Kidney epithelial cell (primary cell): ENCODE measurements around the gene ID3. TPM values are rescaled to one million over a fixed set of nuclear protein-coding genes. Genes with fewer than 3 reads are reported as not detected.

ENCODE experiments used
- DNase-seq: peaks from one replicate; pipeline ENCODE4 v3.0.0-alpha.2; 2010; ENCODE audit warnings: low read depth
- H3K27me3 ChIP-seq: 2 replicates; pipeline ENCODE4 v1.6.0; 2011; ENCODE audit warnings: low read length; ENCODE audit not compliant: control insufficient read depth, insufficient read depth
- H3K36me3 ChIP-seq: 2 replicates; pipeline ENCODE4 v1.5.1; 2011; ENCODE audit warnings: low read length; ENCODE audit not compliant: control insufficient read depth, insufficient read depth
- H3K4me3 ChIP-seq: 2 replicates; pipeline ENCODE4 v1.5.1; 2011; ENCODE audit warnings: low read depth, mild to moderate bottlenecking, control low read depth, low read length
- total RNA-seq: library from RNA; depleted of rRNA; stranded (reverse); fragments of >200 nt; gene quantifications from 2 replicates; pipeline ENCODE4 v1.2.3, GENCODE V29; 2015
- TF ChIP-seq, protein P1 (sequence below): IDR thresholded peaks from 2 replicates; pipeline ENCODE4 v1.5.1; 2011; ENCODE audit warnings: mild to moderate bottlenecking, moderate library complexity, low read length, control low read depth, inconsistent platforms; ENCODE audit not compliant: insufficient read depth, poor library complexity, severe bottlenecking

Gene ID3
- total RNA-seq, 1 donor from 2014 or later, result 77.5 TPM

- H3K4me3 ChIP-seq, result no peak overlapping the region
Measured at GRCh38 chr1:23564529-23565122, 5.3 kb upstream of the ID3 start.

GRCh38 chr1:23563755-23564374 lies 4.6 kb upstream of the ID3 start:
- H3K36me3 ChIP-seq, result no peaks in the 10 kb centered on the region
- DNase-seq, result no peak
- H3K27me3 ChIP-seq, result no peaks in the 10 kb centered on the region
- no peak overlapping the region for H3K4me3 ChIP-seq
- TF ChIP-seq, protein P1, sequence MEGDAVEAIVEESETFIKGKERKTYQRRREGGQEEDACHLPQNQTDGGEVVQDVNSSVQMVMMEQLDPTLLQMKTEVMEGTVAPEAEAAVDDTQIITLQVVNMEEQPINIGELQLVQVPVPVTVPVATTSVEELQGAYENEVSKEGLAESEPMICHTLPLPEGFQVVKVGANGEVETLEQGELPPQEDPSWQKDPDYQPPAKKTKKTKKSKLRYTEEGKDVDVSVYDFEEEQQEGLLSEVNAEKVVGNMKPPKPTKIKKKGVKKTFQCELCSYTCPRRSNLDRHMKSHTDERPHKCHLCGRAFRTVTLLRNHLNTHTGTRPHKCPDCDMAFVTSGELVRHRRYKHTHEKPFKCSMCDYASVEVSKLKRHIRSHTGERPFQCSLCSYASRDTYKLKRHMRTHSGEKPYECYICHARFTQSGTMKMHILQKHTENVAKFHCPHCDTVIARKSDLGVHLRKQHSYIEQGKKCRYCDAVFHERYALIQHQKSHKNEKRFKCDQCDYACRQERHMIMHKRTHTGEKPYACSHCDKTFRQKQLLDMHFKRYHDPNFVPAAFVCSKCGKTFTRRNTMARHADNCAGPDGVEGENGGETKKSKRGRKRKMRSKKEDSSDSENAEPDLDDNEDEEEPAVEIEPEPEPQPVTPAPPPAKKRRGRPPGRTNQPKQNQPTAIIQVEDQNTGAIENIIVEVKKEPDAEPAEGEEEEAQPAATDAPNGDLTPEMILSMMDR, result no peak

More at GRCh38 chr1:23564529-23565122, 5.3 kb upstream of the ID3 start:
- TF ChIP-seq, protein P1, result no peak
- Histone ChIP-seq H3K36me3 (no peaks in the 10 kb centered on the region), H3K27me3 (no peaks in the 10 kb centered on the region)
- DNase-seq, result no peak

DNA sequence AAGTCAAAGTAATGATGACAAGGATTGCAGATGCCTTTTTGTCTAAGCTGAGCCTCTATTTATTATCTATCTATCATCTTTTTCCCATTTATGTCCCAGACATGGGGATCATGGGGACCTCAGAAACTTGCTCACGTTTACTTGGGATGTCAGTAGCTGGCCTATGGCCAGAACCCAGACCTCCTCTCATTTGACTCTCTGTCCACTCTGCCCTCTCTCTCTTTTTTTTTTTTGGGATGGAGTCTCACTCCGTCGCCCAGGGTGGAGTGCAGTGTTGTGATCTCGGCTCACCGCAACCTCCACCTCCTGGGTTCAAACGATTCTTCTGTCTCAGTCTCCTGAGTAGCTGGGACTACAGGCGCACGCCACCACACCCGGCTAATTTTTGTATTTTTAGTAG lies 3.7 kb upstream of the ID3 start:
- DNase-seq, result no peak
- H3K27me3 ChIP-seq, result no peaks in the 10 kb centered on the region
- H3K4me3 ChIP-seq, result no peak overlapping the region
- TF ChIP-seq, protein P1, result no peak
- H3K36me3 ChIP-seq, result no peaks in the 10 kb centered on the region

DNA sequence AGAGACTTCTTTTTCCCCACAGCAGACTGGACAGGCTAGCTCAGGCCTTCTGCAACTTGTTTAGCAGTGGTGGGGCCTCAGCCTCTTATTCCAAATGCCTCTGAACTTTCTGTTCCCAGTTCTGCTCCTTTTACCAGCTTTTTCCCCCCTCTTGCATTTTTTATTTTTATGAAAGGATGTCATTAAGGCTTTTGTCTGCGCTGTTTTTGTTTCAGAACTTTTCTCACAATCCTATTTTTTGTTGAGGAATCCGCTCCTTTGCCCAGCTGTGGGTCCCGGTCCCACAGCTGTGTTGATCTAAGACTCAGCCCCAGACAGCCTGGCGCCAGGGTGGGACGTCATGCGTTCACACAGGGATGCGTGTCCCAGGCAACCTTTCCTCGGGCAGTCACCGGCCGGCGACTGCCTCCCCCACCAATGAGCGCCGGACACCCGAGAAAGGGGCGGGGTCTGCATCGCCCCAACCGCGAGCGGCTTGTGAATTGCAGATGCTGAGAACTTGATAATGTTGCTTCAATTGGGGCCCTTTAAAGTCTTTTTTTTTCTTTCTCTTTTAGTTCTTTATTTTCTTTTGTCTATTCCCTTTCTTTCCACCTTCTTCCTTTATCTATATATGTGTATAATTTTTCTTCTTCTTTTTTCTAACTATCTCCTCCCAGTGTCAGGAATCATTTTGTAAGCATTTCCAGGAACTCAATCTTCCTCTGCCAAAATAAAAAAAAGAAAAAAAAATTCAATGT lies 3.0 kb upstream of the ID3 start:
- peak; percentile 84 for DNase-seq
- Histone ChIP-seq H3K36me3 (no peaks in the 10 kb centered on the region), H3K4me3 (no peak overlapping the region), H3K27me3 (no peaks in the 10 kb centered on the region)
- TF ChIP-seq, protein P1, result no peak

GRCh38 chr1:23561813-23562100 lies 2.5 kb upstream of the ID3 start:
- Histone ChIP-seq H3K4me3 (no peak overlapping the region), H3K36me3 (no peaks in the 10 kb centered on the region), H3K27me3 (no peaks in the 10 kb centered on the region)
- DNase-seq, result no peak
- TF ChIP-seq, protein P1, result no peak
